OCI-LY7 (cell line): ENCODE results near the gene GSN. TPM values are rescaled to one million over a fixed set of nuclear protein-coding genes. Genes with fewer than 3 reads are reported as not detected.

Source experiments
- BruUV-seq: library from RNA; stranded (reverse); fragments of 400-500 nt; replicated peaks from 2 replicates; lab custom pipeline; 2021; lab: Mats Ljungman, UMichigan
- CTCF ChIA-PET: fragments of 300-600 bp; sonication (Branson Sonifier 250); formaldehyde crosslinking; loops from one replicate; lab custom pipeline; 2022; ENCODE audit warnings: antibody characterized with exemption; ENCODE audit not compliant: unreplicated experiment; lab: Charles Lee
- POLR2A ChIA-PET: fragments of 300-600 bp; sonication (Branson Sonifier 250); formaldehyde crosslinking; loops from one replicate; lab custom pipeline; 2022; ENCODE audit warnings: antibody characterized with exemption; lab: Charles Lee
- DNase-seq: peaks from one replicate; pipeline ENCODE4 v3.0.0-alpha.2; 2015; ENCODE audit warnings: low spot score
- H2AFZ ChIP-seq: fragments of 200-600 bp; sonication (generic), shearing (Covaris generic); 2 replicates; pipeline ENCODE4 v1.6.1; 2014; ENCODE audit warnings: mild to moderate bottlenecking, antibody characterized with exemption, low read length, moderate library complexity
- H3K27ac ChIP-seq: fragments of 200-600 bp; sonication (generic); 2 replicates; pipeline ENCODE4 v1.5.1; 2014; ENCODE audit warnings: mixed run types, low read depth, mild to moderate bottlenecking, moderate library complexity, low read length, inconsistent platforms; ENCODE audit not compliant: poor library complexity, severe bottlenecking
- H3K36me3 ChIP-seq: fragments of 200-600 bp; sonication (generic); 2 replicates; pipeline ENCODE4 v1.6.1; 2014; ENCODE audit warnings: mild to moderate bottlenecking, antibody characterized with exemption, low read length, moderate library complexity, mixed read lengths; ENCODE audit not compliant: insufficient read depth
- H3K4me1 ChIP-seq: fragments of 200-600 bp; sonication (generic); 2 replicates; pipeline ENCODE4 v1.5.1; 2014; ENCODE audit warnings: mild to moderate bottlenecking, low read length; ENCODE audit not compliant: insufficient read depth, poor library complexity, severe bottlenecking
- H3K4me2 ChIP-seq: fragments of 200-600 bp; sonication (generic); 2 replicates; pipeline ENCODE4 v1.6.1; 2014; ENCODE audit warnings: mild to moderate bottlenecking, low read length
- H3K4me3 ChIP-seq: fragments of 200-600 bp; sonication (generic); 2 replicates; pipeline ENCODE4 v1.5.1; 2014; ENCODE audit warnings: mild to moderate bottlenecking, low read depth, low read length; ENCODE audit not compliant: poor library complexity, severe bottlenecking
- H3K79me2 ChIP-seq: fragments of 200-600 bp; sonication (generic); 2 replicates; pipeline ENCODE4 v1.6.1; 2016; ENCODE audit warnings: low read depth, mild to moderate bottlenecking, low read length, moderate library complexity, mixed read lengths; ENCODE audit not compliant: insufficient read depth
- H3K9me2 ChIP-seq: fragments of 200-600 bp; sonication (generic); 2 replicates; pipeline ENCODE4 v1.6.1; 2016; ENCODE audit warnings: mild to moderate bottlenecking, low read length, mixed read lengths; ENCODE audit not compliant: insufficient read depth
- H3K9me3 ChIP-seq: fragments of 200-600 bp; sonication (generic); 2 replicates; pipeline ENCODE4 v1.6.1; 2014; ENCODE audit warnings: mild to moderate bottlenecking, mixed run types, low read length, mixed read lengths
- H4K20me1 ChIP-seq: fragments of 200-600 bp; sonication (generic); 2 replicates; pipeline ENCODE4 v1.6.1; 2014; ENCODE audit warnings: mild to moderate bottlenecking, antibody characterized with exemption, low read length, moderate library complexity, mixed read lengths; ENCODE audit not compliant: insufficient read depth
- CTCF ChIP-seq: fragments of 200-600 bp; sonication (generic); conservative IDR thresholded peaks from 2 replicates; pipeline ENCODE4 v1.5.1; 2014; ENCODE audit warnings: mild to moderate bottlenecking, antibody characterized with exemption, low read length, moderate library complexity, mixed read lengths
- EZH2phosphoT487 ChIP-seq: fragments of 200-600 bp; sonication (generic); IDR thresholded peaks from 2 replicates; pipeline ENCODE4 v1.6.1; 2018; ENCODE audit warnings: low read depth, borderline replicate concordance, mild to moderate bottlenecking, mixed run types, antibody characterized with exemption, low read length, moderate library complexity, mixed read lengths
- intact Hi-C: fragments of 100-400 bp; cut with micrococcal nuclease; formaldehyde crosslinking; loops from one replicate; pipeline ENCODE4 v1.10.0; 2022; ENCODE audit not compliant: unreplicated experiment
- total RNA-seq, 2 experiments: library from RNA; depleted of rRNA in 1 of 2; stranded (reverse); fragments of >200 nt in 1 of 2; shearing (Covaris generic) in 1 of 2; gene quantifications; 2 replicates each; pipeline ENCODE4 v1.2.3, GENCODE V29; 2014 to 2022

Gene GSN
- total RNA-seq, 2 experiments from 2014 or later: 13.4 to 16.3 TPM

DNA sequence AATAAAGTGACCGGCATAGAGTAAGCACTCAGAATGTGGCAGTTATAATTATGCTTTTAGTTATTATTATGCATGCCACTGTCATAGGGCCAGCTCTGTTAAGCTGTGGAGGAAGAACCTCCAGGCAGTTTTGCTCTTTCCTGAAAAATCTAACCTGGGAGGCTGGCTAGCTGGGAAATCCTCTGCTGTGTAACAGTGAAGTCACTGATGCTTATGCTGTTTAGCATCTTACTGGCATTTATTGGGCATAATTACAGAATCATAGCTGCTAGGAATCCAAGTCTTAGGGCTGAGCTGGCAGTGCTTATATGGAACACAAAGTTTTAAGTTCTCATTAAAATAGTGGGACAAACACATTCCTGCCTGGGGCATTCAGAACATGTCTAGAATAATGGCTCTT is 5.5 kb upstream of the GSN start:
- Histone ChIP-seq H3K9me2 (no peaks in the 10 kb centered on the region), H3K79me2 (no peaks in the 10 kb centered on the region), H3K4me1 (no peaks in the 10 kb centered on the region), H3K9me3 (no peaks in the 10 kb centered on the region), H3K4me3 (no peak overlapping the region), H3K27ac (no peak overlapping the region), H4K20me1 (no peaks in the 10 kb centered on the region), H3K4me2 (no peak overlapping the region), H3K36me3 (no peaks in the 10 kb centered on the region), H2AFZ (no peak overlapping the region)
- TF ChIP-seq EZH2phosphoT487 (no peak), CTCF (no peak)
- intact Hi-C loops: no loop called here
- DNase-seq: no peak
- POLR2A ChIA-PET: interaction anchor here (1.3 kb wide), 1 partner anchor 10 kb away, joined by 4 read pairs; no protein-coding TSS in a partner anchor
- BruUV-seq: no TSS peak
- CTCF ChIA-PET: no interaction called here

- H4K20me1 ChIP-seq: no peaks in the 10 kb centered on the region
- CTCF ChIA-PET: no interaction called here
- no peak for DNase-seq
- H3K4me3 ChIP-seq: no peak overlapping the region
- no peak for TF ChIP-seq CTCF
- H3K36me3 ChIP-seq: no peaks in the 10 kb centered on the region
- POLR2A ChIA-PET: no interaction called here
- H3K9me2 ChIP-seq: no peaks in the 10 kb centered on the region
- intact Hi-C loops: no loop called here
- H3K9me3 ChIP-seq: no peaks in the 10 kb centered on the region
- H3K4me2 ChIP-seq: no peak overlapping the region
- H3K4me1 ChIP-seq: no peaks in the 10 kb centered on the region
- no TSS peak for BruUV-seq
- H2AFZ ChIP-seq: no peak overlapping the region
- no peak overlapping the region for H3K27ac ChIP-seq
- H3K79me2 ChIP-seq: no peaks in the 10 kb centered on the region
Observed at GRCh38 chr9:121262953-121263352, 5.0 kb upstream of the GSN start.

DNA sequence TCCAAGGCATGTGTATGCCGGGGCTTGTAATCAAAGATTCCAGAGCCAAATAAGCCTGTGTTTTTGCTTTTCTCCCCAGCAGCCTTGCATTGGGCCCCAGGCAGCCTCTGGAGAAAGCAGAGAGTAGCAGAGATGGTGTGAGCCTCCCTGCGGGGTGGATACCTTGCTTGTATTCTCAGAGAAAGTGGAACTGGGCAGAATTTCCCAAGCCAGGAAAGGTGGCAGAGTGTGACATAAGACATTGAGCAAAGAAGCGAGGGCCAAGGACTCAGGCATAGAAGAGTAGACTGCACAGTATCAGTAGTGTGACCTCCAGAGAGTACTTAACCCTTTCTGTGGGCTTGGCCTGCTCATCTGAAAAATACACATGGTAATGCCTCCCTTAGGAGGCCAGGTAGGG is 1.6 kb upstream of the GSN start:
- BruUV-seq: no TSS peak
- DNase-seq: no peak
- no peak overlapping the region for H3K27ac ChIP-seq
- intact Hi-C loops: no loop called here
- H3K9me2 ChIP-seq: no peaks in the 10 kb centered on the region
- H2AFZ ChIP-seq: no peak overlapping the region
- H4K20me1 ChIP-seq: no peaks in the 10 kb centered on the region
- H3K9me3 ChIP-seq: no peaks in the 10 kb centered on the region
- TF ChIP-seq EZH2phosphoT487 (no peak), CTCF (no peak)
- no peak overlapping the region for H3K4me3 ChIP-seq
- no peaks in the 10 kb centered on the region for H3K79me2 ChIP-seq
- CTCF ChIA-PET: no interaction called here
- POLR2A ChIA-PET: no interaction called here
- H3K4me1 ChIP-seq: peaks cover 4% of the 10 kb centered on the region
- H3K36me3 ChIP-seq: no peaks in the 10 kb centered on the region
- H3K4me2 ChIP-seq: no peak overlapping the region
